K562 (cell line): Measurements from ENCODE around the gene SLCO2B1. TPM values are rescaled to one million over a fixed set of nuclear protein-coding genes. Genes with fewer than 3 reads are reported as not detected.

Source experiments
- CBFB ChIP-seq: sonication (generic); formaldehyde crosslinking; IDR thresholded peaks from 2 replicates; pipeline ENCODE4 v1.4.0; 2020; ENCODE audit warnings: mild to moderate bottlenecking, missing genetic modification reagents
- CHD4 ChIP-seq: fragments of 200-600 bp; sonication (generic); IDR thresholded peaks from 3 replicates; pipeline ENCODE4 v1.6.1; 2012; ENCODE audit warnings: low read depth, mild to moderate bottlenecking, mixed read lengths, low read length, inconsistent platforms; ENCODE audit not compliant: insufficient read depth, insufficient replicate concordance, poor library complexity, severe bottlenecking
- KDM5B ChIP-seq: fragments of 200-600 bp; sonication (generic); IDR thresholded peaks from 2 replicates; pipeline ENCODE4 v1.6.1; 2012; ENCODE audit warnings: low read depth, mild to moderate bottlenecking, moderate library complexity, low read length, control low read depth, inconsistent platforms; ENCODE audit not compliant: insufficient replicate concordance
- NR2C1 ChIP-seq, 2 experiments: fragments of 450-650 bp; IDR thresholded peaks; 2 replicates each; pipeline ENCODE4 v1.6.1; 2017; ENCODE audit warnings: mild to moderate bottlenecking in 2 of 2, antibody characterized with exemption in 1 of 2, inconsistent platforms in 1 of 2, missing compliant biosample characterization in 1 of 2, missing genetic modification characterization in 1 of 2
- NR3C1 ChIP-seq: sonication (generic); formaldehyde crosslinking; IDR thresholded peaks from 2 replicates; pipeline ENCODE4 v1.8.1; 2022; ENCODE audit warnings: missing genetic modification reagents
- SAFB2 ChIP-seq: fragments of 200-400 bp; formaldehyde crosslinking; IDR thresholded peaks from 2 replicates; pipeline ENCODE4 v1.6.1; 2018; ENCODE audit warnings: borderline replicate concordance, low read length, low read depth, moderate library complexity; ENCODE audit not compliant: severe bottlenecking
- TEAD1 ChIP-seq, 2 experiments: fragments of 450-650 bp in 1 of 2; sonication (generic) in 1 of 2; formaldehyde crosslinking; IDR thresholded peaks; 2 replicates each; pipeline versions ENCODE4 v1.4.0 to v1.8.0; 2020 to 2022; ENCODE audit warnings: mild to moderate bottlenecking in 2 of 2, missing genetic modification reagents in 1 of 2
- U2AF1 ChIP-seq: fragments of 200-400 bp; formaldehyde crosslinking; optimal IDR thresholded peaks from 2 replicates; pipeline ENCODE3; 2017; ENCODE audit warnings: mild to moderate bottlenecking, low read depth, low read length, moderate library complexity
- ZEB2 ChIP-seq: fragments of 450-650 bp; IDR thresholded peaks from 2 replicates; pipeline ENCODE4 v1.6.1; 2016
- polyA plus RNA-seq, 8 experiments: library from polyadenylated mRNA; depleted of rRNA in 4 of 8; stranded (reverse) in 5 of 8; unstranded in 3 of 8; fragments of >200 nt; fragmentation: Nextera tagmentation in 2 of 8; fragmentation: Illumina TruSeq in 1 of 8; extraction: Ambion mirVana in 2 of 8; extraction: Trizol in 1 of 8; gene quantifications; 2 replicates each; pipeline versions ENCODE4 v1.2.1 to v1.2.3, GENCODE V29; 2011 to 2014; ENCODE audit warnings: inconsistent platforms in 1 of 8, missing spikeins in 1 of 8
- total RNA-seq, 7 experiments: library from RNA; depleted of rRNA in 6 of 7; stranded (reverse); fragments of >200 nt in 6 of 7; fragmentation: Illumina TruSeq in 2 of 7; extraction: Trizol in 2 of 7; gene quantifications; 2 replicates each; pipeline versions ENCODE4 v1.2.1 to v1.2.3, GENCODE V29; 2011 to 2021; ENCODE audit warnings: low replicate concordance in 1 of 7
- TF ChIP-seq, protein P1 (sequence below): sonication (generic); formaldehyde crosslinking; IDR thresholded peaks from 2 replicates; pipeline ENCODE4 v1.8.0; 2023; ENCODE audit warnings: missing genetic modification reagents, mild to moderate bottlenecking, borderline replicate concordance
- TF ChIP-seq, protein P2 (sequence below): fragments of 450-650 bp; IDR thresholded peaks from 2 replicates; pipeline ENCODE4 v1.6.1; 2016; ENCODE audit warnings: low read depth, mild to moderate bottlenecking, moderate library complexity
- TF ChIP-seq, protein P3 (sequence below): fragments of 450-650 bp; IDR thresholded peaks from 2 replicates; pipeline ENCODE4 v1.6.1; 2018; ENCODE audit warnings: mild to moderate bottlenecking, low read depth; ENCODE audit not compliant: partially characterized antibody
- TF ChIP-seq, protein P4 (sequence below): fragments of 250-450 bp; sonication (Bioruptor Pico); IDR thresholded peaks from 2 replicates; pipeline ENCODE4 v1.5.1; 2021; ENCODE audit warnings: mild to moderate bottlenecking
- TF ChIP-seq, protein P5 (sequence below): fragments of 450-650 bp; IDR thresholded peaks from 2 replicates; pipeline ENCODE4 v1.6.1; 2016; ENCODE audit warnings: mild to moderate bottlenecking

The SLCO2B1 gene
- total and polyA plus RNA-seq, 9 of the 15 experiments (the other 6 are each of a cell fraction or from before 2014, with no cell fraction given) = 0.70 to 14.7 (median 7.6) TPM

DNA sequence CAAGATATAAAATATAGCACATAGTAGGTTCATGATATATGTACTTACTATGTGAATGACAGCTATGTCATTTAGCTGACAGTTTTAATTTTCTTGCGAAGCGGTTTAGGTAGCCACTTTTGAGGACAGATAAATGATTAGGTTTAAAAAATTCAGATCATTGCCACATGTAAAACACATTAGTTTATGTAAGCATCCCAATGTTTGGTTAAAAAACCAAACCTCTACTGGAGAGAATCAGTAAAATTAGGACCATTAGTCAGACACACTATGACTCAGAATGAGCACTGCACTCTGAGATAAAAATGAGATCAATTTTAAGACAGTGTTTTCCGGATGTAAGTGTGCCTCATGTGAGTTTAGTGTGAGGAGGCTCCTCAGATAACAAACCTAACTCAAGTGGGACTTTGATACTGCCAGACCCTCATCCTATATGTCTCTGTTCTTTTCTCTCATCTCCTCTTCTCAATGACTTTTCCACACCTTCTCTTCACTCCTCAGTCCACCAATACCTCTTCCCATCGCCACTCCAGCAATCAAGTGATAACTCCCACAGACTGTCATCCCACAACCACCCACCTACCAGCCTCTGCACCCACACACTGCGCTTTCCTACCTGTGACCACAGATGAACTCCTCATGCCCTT is 47.4 kb upstream of the SLCO2B1 start (continued):
- TF ChIP-seq, protein P1, sequence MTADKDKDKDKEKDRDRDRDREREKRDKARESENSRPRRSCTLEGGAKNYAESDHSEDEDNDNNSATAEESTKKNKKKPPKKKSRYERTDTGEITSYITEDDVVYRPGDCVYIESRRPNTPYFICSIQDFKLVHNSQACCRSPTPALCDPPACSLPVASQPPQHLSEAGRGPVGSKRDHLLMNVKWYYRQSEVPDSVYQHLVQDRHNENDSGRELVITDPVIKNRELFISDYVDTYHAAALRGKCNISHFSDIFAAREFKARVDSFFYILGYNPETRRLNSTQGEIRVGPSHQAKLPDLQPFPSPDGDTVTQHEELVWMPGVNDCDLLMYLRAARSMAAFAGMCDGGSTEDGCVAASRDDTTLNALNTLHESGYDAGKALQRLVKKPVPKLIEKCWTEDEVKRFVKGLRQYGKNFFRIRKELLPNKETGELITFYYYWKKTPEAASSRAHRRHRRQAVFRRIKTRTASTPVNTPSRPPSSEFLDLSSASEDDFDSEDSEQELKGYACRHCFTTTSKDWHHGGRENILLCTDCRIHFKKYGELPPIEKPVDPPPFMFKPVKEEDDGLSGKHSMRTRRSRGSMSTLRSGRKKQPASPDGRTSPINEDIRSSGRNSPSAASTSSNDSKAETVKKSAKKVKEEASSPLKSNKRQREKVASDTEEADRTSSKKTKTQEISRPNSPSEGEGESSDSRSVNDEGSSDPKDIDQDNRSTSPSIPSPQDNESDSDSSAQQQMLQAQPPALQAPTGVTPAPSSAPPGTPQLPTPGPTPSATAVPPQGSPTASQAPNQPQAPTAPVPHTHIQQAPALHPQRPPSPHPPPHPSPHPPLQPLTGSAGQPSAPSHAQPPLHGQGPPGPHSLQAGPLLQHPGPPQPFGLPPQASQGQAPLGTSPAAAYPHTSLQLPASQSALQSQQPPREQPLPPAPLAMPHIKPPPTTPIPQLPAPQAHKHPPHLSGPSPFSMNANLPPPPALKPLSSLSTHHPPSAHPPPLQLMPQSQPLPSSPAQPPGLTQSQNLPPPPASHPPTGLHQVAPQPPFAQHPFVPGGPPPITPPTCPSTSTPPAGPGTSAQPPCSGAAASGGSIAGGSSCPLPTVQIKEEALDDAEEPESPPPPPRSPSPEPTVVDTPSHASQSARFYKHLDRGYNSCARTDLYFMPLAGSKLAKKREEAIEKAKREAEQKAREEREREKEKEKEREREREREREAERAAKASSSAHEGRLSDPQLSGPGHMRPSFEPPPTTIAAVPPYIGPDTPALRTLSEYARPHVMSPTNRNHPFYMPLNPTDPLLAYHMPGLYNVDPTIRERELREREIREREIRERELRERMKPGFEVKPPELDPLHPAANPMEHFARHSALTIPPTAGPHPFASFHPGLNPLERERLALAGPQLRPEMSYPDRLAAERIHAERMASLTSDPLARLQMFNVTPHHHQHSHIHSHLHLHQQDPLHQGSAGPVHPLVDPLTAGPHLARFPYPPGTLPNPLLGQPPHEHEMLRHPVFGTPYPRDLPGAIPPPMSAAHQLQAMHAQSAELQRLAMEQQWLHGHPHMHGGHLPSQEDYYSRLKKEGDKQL (CRISPR knock-in tag) = no peak
- TF ChIP-seq KDM5B = no peak
- TF ChIP-seq, protein P2, sequence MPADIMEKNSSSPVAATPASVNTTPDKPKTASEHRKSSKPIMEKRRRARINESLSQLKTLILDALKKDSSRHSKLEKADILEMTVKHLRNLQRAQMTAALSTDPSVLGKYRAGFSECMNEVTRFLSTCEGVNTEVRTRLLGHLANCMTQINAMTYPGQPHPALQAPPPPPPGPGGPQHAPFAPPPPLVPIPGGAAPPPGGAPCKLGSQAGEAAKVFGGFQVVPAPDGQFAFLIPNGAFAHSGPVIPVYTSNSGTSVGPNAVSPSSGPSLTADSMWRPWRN = peak; percentile 74
- TF ChIP-seq, protein P3, sequence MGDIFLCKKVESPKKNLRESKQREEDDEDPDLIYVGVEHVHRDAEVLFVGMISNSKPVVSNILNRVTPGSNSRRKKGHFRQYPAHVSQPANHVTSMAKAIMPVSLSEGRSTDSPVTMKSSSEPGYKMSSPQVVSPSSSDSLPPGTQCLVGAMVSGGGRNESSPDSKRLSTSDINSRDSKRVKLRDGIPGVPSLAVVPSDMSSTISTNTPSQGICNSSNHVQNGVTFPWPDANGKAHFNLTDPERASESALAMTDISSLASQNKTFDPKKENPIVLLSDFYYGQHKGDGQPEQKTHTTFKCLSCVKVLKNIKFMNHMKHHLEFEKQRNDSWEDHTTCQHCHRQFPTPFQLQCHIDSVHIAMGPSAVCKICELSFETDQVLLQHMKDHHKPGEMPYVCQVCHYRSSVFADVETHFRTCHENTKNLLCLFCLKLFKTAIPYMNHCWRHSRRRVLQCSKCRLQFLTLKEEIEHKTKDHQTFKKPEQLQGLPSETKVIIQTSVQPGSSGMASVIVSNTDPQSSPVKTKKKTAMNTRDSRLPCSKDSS = no peak
- peak; percentile 87 for TF ChIP-seq ZEB2
- no peak for TF ChIP-seq NR3C1 (CRISPR knock-in tag)
- no peak for TF ChIP-seq NR2C1 (IDR thresholded peaks at IDR 0.05)
- no peak for TF ChIP-seq NR2C1 (tag; IDR thresholded peaks at IDR 0.05)
- TF ChIP-seq, protein P4, sequence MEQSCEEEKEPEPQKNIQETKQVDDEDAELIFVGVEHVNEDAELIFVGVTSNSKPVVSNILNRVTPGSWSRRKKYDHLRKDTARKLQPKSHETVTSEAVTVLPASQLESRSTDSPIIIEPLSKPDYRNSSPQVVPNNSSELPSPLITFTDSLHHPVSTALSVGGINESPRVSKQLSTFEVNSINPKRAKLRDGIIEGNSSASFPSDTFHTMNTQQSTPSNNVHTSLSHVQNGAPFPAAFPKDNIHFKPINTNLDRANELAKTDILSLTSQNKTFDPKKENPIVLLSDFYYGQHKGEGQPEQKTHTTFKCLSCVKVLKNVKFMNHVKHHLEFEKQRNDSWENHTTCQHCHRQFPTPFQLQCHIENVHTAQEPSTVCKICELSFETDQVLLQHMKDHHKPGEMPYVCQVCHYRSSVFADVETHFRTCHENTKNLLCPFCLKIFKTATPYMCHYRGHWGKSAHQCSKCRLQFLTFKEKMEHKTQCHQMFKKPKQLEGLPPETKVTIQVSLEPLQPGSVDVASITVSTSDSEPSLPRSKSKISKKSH (CRISPR knock-in tag) = no peak
- TF ChIP-seq SAFB2 = no peak
- no peak for TF ChIP-seq TEAD1 (CRISPR knock-in tag; IDR thresholded peaks at IDR 0.05)
- no peak for TF ChIP-seq CHD4
- TF ChIP-seq, protein P5, sequence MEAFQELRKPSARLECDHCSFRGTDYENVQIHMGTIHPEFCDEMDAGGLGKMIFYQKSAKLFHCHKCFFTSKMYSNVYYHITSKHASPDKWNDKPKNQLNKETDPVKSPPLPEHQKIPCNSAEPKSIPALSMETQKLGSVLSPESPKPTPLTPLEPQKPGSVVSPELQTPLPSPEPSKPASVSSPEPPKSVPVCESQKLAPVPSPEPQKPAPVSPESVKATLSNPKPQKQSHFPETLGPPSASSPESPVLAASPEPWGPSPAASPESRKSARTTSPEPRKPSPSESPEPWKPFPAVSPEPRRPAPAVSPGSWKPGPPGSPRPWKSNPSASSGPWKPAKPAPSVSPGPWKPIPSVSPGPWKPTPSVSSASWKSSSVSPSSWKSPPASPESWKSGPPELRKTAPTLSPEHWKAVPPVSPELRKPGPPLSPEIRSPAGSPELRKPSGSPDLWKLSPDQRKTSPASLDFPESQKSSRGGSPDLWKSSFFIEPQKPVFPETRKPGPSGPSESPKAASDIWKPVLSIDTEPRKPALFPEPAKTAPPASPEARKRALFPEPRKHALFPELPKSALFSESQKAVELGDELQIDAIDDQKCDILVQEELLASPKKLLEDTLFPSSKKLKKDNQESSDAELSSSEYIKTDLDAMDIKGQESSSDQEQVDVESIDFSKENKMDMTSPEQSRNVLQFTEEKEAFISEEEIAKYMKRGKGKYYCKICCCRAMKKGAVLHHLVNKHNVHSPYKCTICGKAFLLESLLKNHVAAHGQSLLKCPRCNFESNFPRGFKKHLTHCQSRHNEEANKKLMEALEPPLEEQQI = 0 out of 2 replicates have a peak, but pooled peaks have one; percentile 0
- no peak for TF ChIP-seq CBFB (CRISPR knock-in tag)
- no peak for TF ChIP-seq U2AF1
